ENCODE data around the gene IL31RA.
"Not testable (repeated sequence)": the region's sequence is repeated elsewhere in the genome, so short reads cannot be mapped to it uniquely, and the experiment has no call there.

IL31RA gene

DNA sequence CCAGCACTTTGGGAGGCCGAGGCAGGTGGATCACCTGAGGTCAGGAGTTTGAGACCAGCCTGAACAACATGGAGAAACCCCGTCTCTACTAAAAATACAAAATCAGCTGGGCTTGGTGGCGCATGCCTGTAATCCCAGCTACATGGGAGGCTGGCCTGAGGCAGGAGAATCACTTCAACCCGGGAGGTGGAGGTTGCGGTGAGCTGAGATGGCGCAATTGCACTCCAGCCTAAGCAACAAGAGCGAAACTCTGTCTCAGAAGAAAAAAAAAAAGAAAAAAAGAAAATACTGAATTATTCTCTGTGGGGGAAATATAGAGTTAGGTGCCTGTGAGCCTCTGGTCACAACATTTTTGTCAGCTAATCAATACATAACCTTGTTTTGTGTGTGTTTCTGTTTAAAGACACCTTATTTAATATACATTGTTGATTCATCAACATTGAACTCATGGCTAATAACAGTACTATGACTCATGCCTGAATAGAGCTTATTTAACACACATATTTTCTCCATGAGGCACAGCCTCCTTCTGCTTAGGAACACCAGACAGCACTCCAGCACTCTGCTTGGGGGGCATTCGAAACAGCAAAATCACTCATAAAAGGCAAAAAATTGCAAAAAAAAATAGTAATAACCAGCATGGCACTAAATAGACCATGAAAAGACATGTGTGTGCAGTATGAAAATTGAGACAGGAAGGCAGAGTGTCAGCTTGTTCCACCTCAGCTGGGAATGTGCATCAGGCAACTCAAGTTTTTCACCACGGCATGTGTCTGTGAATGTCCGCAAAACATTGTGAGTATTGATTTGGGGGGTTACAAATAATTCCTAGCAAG lies at the start of gene IL31RA:
TSS of gene IL31RA (plus strand) at position 519 of the 836 bp plus-strand sequence. CDS start at position 733, 214 bp downstream.
- DNase-seq = no peak

- DNase-seq = not testable (repeated sequence)
Measured at GRCh38 chr5:55808814-55809213, 42.3 kb upstream of the IL31RA start.

DNA sequence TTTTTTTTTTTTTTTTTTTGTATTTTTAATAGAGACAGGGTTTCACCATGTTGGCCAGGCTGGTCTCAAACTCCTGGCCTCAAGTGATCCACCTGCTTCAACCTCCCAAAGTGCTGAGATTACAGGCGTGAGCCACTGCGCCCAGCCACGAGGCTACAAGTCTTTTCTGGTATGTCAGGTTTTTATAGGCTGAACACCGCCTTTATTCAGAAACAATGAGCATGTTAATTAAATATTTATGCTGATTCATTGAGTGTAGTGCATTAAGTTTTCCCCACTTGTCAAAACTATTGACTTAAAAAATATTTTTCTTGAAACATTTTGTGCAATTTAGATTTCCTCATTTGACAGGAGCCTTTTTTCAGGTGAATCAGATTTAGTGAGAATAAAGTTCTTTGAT lies 35.2 kb upstream of the IL31RA start:
- not testable (repeated sequence) for DNase-seq

DNA sequence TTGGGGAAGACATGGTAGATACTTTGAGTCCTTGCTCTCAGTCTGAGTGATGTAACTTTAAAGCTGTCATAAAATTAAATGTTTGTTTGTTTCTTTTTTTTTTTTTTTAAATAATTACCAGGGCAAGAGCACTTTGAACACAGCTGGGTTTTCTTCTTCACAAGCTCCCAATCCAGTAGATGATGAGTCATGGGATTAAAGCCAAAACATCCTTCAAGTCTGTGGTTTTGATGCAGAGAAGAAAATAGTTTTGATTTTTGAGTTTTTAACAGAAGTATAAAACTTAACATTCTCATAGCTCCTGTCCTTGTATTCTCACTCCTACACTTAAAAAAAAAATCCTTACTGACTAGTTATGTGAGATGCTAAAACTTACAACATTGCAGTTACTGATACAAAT lies 34.8 kb upstream of the IL31RA start:
- DNase-seq = no peak

DNA sequence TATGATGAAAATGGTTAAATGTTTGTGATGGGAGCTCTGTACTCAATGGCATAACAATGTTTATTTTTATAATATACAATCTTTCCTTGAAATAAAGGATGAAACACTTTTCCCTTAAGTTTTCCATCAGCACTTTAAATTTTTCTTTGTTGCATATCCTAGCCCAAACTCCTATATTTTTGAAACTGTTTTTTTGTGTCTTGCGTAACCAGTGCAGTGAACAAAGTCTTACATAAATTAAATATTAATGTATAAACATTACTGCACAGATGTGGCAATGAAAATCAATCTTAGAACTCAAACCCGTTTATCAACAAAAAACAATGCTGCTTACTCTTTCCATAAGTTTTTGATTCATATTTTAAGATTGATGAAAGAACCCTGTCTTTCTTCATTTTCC lies 34.1 kb upstream of the IL31RA start:
- no peak for DNase-seq

GRCh38 chr5:55820488-55820887 lies 30.7 kb upstream of the IL31RA start:
- no peak for DNase-seq

DNA sequence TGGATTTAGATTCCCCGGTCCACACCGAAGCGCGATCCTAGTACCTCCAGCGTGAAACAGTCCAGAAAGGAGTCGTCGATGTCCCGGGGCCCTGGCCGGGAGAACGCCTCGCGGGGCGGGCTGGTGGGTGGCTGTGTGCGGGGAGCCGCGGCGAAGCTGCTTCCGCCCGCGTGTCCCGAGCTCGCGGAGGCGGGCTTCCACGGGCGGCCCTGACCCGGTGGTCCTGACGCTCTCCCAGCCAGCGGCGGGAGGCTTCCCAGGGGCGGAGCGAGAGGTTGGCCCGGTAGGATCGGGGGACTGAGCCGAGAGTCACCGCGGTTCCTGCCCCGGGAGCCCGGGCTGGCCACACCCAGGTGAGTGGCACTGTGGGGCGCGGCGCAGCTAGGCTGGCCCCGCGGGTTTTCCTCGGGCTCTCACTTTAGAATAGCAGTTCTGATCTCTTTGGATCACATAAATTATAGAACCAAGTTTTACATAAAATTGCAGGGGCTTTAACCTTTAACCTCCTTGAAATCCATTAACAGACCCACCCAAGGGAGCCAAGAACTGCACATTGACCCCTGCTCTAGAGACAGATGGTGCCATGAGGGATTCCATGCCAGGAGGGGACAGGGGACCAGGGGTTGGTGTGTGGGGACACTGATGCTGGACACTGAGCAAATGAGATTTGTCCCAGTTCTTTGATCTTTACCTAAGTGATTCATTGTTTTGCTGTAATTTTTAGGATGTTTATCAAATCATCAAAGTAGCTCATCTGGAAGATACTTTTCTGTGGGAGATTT lies 29.2 kb upstream of the IL31RA start:
- DNase-seq = no peak

GRCh38 chr5:55823151-55823796 lies 27.9 kb upstream of the IL31RA start:
- DNase-seq = no peak

DNA sequence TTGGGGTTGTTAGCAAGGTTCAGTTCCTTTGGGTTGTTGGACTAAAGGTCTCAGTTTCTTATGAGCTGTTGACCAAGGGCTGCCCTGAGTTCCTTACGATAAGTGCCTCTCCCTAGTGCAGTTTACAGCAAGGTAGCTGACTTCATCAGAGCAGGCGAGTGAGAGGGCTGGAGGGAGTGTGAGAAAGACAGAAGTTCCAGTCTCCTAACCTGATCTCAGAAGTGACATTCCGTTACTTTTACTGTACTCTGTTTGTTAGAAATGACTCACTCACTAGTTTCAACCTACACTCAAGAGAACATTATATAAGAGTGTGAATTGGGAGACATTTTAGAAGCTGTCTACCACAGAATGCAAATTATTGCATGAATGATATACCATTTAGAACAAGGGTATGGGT lies 21.2 kb upstream of the IL31RA start:
- DNase-seq = no peak

DNA sequence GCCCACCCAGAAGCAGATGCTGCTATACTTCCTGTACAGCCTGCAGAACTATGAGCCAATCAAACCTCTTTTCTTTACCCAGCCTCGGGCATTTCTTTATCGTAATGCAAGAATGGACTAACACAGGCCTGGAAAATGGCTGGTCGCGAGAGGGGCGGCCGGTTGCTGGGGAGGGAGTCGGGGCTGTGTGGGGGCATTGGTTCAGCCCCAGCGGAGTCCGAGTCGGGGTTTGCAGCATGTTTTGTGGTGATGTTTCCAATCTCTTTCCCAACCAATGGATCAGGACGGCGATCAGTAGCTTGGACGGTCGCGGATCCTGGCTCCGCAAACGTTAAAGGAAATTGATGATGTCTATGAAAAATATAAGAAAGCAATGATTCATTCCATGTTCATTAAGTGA lies 18.7 kb upstream of the IL31RA start:
- no peak for DNase-seq

DNA sequence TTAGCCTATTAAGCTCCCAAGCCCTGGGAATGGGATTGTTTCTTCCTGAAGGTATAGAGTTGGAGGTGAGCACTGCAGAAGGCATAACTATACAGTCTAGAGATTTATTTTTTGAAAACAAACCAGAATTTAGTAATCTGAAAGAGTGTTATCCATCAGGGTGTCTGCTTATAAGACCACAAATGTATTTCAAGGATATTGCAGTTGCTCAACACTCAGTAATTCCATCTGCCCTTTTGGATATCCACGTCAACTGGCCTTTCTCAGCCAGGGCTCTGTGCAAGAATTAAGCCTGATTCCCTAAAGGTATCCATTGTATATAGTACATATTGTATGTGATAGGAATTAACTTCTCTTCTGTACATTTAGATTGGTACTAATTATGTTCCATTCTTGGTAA lies 15.0 kb upstream of the IL31RA start:
- DNase-seq = no peak

DNA sequence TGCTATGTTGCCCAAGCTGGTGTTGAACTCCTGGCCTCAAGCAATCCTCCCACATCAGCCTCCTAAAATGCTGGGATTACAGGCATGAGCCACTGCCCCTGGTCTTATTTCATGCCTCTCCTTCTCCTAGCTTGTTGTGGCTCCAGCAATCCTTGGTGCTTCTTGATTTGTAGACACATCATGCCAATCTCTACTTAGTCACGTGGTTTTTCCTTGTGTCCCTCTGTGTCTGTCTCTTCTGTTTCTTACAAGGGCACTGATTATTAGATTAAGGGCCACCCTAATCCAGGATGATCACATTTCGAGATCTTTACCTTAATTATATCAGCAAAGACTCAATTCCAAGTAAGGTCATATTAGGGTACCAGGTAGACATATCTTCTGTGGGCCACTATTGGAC lies 9.2 kb upstream of the IL31RA start:
- no peak for DNase-seq

DNA sequence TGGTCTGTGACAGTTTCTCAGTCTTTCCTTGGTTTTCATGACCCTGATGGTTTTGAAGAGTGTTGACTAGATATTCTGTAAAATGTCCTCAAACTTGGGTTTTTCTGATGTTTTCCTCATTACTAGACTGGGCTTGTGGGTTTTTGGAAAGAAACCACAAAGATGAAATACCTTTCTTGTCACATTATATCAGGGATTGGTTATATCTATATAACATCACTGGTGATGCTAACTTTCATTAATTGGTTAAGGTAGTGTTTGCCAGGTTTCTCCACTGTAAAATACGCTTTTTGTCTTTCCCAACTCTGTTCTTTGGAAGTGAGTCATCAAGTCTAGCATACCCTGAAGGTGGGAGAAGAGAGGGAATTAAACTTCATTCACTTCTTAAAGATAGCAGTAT lies 3.3 kb upstream of the IL31RA start:
- no peak for DNase-seq

GRCh38 chr5:55848783-55849182 lies 2.4 kb upstream of the IL31RA start:
- DNase-seq = no peak

GRCh38 chr5:55851675-55851979 lies 470 bp downstream of the IL31RA start:
- no peak for DNase-seq

DNA sequence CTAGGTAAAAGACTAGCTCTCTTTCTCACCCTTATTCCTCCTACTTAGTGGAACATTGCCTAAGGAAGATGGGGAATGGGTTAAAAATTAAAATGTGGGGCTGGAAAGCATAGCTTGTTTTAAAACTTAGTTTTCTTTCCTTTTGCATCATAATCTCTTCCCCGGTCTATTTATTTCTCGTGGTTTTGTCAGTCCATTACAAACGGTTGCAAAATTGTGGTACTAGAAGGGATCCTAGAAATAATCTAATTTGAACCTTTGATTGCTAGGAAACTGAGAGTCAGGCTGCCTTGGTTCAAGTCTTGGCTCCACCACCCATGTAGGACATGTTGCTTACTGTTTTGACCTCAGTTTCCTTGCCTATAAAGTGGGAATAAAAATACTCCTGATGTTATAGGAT lies 1.3 kb downstream of the IL31RA start:
- DNase-seq = no peak

DNA sequence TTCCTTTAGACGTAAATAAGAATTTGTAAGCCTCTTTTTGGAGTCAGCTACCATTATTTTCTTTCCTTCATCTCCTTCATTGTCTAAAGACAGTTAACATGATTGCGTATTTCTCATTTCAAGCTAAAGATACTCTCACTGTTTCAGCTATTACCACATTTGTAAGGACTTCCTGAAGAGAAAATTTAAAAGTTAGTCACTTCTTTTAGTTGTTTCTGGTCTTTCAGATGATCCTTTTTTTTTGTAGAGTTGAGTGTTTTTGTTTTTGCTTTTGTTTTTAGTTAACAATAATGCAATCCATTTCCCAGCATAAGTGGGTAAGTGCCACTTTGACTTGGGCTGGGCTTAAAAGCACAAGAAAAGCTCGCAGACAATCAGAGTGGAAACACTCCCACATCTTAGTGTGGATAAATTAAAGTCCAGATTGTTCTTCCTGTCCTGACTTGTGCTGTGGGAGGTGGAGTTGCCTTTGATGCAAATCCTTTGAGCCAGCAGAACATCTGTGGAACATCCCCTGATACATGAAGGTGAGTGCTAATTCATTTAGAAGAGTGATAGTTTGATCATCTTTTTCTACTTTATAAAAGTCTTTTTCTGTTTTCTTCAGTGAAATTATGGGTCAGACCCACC lies 2.0 kb downstream of the IL31RA start:
- DNase-seq = no peak

GRCh38 chr5:55853818-55854217 lies 2.7 kb downstream of the IL31RA start:
- no peak for DNase-seq

DNA sequence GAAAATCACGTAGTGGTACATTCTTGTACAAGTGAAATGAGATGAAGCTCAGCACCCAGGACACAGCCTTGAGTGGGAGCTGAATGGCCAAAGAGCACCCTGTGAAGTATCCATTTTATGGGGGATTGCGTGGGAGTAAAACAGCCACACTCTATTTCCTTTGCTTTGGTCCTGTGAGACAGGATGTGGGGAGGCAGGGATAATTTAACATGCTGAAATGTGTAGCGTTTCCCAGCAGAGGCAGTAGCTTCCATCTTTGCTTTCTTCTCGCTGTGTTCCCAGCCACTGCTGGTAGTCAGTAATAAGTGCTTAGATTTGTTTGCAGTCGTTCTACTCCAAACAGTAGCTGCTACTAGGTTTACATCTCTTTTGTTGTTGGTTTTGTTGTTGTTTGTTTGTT lies 4.4 kb downstream of the IL31RA start:
- no peak for DNase-seq

DNA sequence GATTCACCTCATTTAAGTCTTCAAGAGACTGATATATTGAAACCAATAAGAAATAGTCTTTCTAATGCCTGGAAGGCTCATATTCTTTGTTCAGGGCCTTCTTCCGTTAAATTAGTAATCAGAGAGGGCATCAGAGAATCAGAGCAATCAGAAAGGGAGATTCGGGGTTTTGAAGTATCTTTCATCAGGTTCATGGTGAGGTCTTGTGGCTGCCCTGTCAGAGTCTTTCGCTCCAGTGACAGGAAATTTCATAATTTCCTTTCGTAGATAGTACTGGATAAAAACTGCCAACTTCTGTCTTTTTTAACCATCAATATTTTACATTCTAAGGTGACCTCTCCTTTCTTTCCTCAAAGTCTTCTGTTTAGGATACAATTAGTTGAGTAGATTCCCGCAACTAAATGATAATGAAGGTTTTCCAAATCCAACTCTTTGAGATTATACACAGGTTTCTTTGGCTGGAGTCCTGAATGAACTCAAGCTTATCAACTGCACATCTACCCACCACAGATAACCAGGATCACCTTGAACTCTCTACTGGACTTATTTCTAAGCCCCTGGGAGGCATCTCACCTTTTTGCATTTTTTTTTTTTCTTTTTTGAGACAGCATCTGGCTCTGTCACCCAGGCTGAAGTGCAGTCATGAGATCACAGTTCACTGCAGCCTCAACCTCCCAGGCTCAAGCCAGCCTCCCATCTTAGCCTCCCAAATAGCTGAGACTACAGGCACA lies 5.5 kb downstream of the IL31RA start:
- no peak for DNase-seq

- no peak for DNase-seq
Measured at GRCh38 chr5:55857247-55857640, 6.1 kb downstream of the IL31RA start.

DNA sequence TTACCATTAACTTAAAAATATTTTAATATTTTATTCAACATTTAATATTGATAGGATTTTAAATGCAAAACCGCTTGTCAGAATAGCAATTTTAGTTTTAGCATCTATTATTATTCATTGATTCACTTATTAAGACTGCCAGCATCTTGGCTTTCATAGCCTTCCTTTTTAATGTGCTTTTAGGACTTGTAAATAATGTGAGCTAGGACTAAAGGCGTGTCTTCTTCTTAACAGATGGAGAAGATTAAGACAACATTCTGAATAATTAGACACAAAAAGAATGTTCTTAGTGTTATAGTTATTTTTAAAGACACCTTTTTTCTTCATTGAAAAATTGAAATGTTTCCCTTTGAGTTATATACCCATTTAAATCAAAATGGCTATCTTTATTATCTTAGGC lies 6.9 kb downstream of the IL31RA start:
- no peak for DNase-seq

- no peak for DNase-seq
Measured at GRCh38 chr5:55860288-55860687, 9.1 kb downstream of the IL31RA start.
